Ramos (cell line): Measurements from ENCODE around the gene CHST9.
"Not testable (repeated sequence)": the region's sequence is repeated elsewhere in the genome, so short reads cannot be mapped to it uniquely, and the experiment has no call there.

Experiments
- in situ Hi-C: fragments of 300-500 bp; cut with MboI; formaldehyde crosslinking; loops from one replicate; pipeline ENCODE4 v1.14.3; 2022; ENCODE audit warnings: low sequenced_read_pairs; ENCODE audit not compliant: unreplicated experiment

The CHST9 gene, protein sequence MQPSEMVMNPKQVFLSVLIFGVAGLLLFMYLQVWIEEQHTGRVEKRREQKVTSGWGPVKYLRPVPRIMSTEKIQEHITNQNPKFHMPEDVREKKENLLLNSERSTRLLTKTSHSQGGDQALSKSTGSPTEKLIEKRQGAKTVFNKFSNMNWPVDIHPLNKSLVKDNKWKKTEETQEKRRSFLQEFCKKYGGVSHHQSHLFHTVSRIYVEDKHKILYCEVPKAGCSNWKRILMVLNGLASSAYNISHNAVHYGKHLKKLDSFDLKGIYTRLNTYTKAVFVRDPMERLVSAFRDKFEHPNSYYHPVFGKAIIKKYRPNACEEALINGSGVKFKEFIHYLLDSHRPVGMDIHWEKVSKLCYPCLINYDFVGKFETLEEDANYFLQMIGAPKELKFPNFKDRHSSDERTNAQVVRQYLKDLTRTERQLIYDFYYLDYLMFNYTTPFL

GRCh38 chr18:27185025-27185763, at the start of gene CHST9:
TSS of gene CHST9 (minus strand) at chr18:27185308. CDS start at chr18:27142809, 42,499 bp downstream.
- in situ Hi-C loops, result no loop called here

- in situ Hi-C loops, result not testable (repeated sequence)
Observed at GRCh38 chr18:27232355-27232754, 47.2 kb upstream of the CHST9 start.

- in situ Hi-C loops, result not testable (repeated sequence)
Observed at GRCh38 chr18:27231671-27232070, 46.6 kb upstream of the CHST9 start.

GRCh38 chr18:27231221-27231620, 46.1 kb upstream of the CHST9 start:
- in situ Hi-C loops, result not testable (repeated sequence)

GRCh38 chr18:27227721-27228120, 42.6 kb upstream of the CHST9 start:
- in situ Hi-C loops, result no loop called here

GRCh38 chr18:27226556-27227075, 41.5 kb upstream of the CHST9 start:
- in situ Hi-C loops, result no loop called here

- in situ Hi-C loops, result no loop called here
Observed at GRCh38 chr18:27225947-27226481, 40.9 kb upstream of the CHST9 start.

DNA sequence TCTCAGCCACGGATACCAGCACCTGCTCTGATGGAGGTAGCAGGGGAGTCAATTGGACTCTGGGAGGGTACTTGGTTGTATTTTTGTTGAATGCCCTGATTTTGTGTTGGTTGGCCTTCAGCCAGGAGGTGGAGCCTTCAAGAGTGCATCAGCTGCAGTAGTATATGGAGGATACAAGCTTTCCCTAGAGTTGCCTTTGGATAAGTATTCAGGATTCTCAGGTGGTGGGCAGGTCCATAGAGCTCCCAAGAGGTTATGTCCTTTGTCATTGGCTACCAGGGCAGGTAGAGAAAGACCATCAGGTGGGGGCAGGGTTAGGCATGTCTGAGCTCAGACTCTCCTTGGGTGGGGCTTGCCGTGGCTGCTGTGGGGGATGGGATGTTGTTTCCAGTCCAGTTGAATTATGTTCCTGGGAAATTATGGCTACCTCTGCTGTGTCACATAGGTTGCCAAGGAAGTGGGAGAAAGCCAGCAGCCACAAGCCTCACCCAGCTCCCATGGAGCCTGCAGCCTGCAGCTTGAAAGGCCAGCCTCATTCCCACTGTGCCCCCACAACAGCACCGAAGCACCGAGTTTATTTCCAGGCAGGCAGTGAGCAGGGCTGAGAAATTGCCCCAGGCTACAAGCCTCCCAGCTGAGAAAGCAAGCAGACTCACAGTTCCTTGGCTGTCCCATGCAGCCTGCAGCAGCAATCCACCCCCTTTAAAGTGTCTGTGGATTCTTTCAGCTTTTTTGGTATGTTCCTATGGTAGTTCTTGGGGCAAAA, 38.6 kb upstream of the CHST9 start:
- in situ Hi-C loops, result no loop called here

- in situ Hi-C loops, result no loop called here
Observed at GRCh38 chr18:27214831-27215230, 29.7 kb upstream of the CHST9 start.

- in situ Hi-C loops, result no loop called here
Observed at GRCh38 chr18:27213123-27213717, 28.1 kb upstream of the CHST9 start.

GRCh38 chr18:27211569-27211968, 26.5 kb upstream of the CHST9 start:
- in situ Hi-C loops, result no loop called here

GRCh38 chr18:27206411-27206810, 21.3 kb upstream of the CHST9 start:
- in situ Hi-C loops, result no loop called here

- in situ Hi-C loops, result no loop called here
Observed at GRCh38 chr18:27202741-27203140, 17.6 kb upstream of the CHST9 start.

GRCh38 chr18:27198036-27198435, 12.9 kb upstream of the CHST9 start:
- in situ Hi-C loops, result no loop called here

DNA sequence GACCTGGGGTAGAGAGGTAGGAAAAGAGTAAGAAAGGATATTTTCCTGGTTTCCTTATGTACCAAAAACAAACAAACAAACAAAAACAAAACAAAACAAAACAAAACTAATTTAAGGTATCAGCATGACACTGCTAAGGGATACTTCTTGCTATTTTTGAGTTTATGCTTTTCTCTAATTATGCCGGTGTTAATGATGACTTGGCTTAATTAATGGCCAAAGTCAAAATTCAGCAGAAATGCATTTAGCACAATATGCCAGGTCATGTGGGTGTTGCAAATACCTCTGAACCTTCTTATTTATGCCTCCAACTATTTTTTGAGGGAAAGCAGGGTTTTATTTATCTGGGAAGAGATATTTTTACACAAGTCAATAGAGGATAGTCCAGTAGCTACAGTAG, 3.2 kb upstream of the CHST9 start:
- in situ Hi-C loops, result no loop called here

- in situ Hi-C loops, result no loop called here
Observed at GRCh38 chr18:27185897-27186296, 789 bp upstream of the CHST9 start.

GRCh38 chr18:27184115-27185024, 738 bp downstream of the CHST9 start:
- in situ Hi-C loops, result no loop called here

DNA sequence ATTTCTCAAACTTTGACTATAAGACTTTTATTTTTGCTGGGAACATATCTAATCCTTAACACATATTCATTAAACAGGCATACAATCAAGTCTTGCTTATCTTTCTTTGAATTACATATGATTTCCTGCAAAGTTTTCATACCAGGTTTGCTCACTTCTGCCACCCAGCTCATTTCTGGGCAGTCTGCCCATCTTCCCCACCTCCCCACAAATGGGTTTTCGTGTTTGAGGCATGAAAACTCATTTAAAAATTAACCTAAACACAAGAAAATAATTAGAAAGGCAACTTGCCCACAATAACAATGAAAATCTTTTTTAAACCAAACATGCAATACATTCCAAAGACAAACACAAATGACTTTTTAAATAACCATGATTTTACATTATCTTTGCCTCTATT, 3.4 kb downstream of the CHST9 start:
- in situ Hi-C loops, result no loop called here

DNA sequence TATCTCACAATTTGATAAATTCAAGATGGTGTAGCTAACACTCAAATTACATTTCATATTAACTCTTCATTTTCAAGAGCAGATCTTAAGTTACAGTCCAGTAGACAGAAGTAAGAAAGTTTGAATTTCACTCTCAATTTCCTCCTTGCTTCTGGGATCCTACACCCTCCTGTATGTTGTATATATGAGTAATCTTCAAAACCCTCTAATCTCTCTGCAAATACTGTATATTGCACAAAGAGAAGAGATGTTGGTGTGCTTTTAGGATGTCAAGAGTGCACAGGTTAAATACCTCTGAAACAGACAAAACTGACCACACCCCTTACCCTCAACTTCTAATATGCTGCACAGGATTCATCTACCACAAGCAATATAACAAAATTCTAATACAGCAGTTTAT, 6.7 kb downstream of the CHST9 start:
- in situ Hi-C loops, result no loop called here
